CD4-positive, alpha-beta T cell treated with Interleukin-17A for 4 hours (primary cell): ENCODE measurements around the gene IRX5.

Experiments
- DNase-seq: peaks from one replicate; pipeline ENCODE4 v3.0.0-alpha.2; 2020; ENCODE audit warnings: mixed read lengths

The IRX5 gene

GRCh38 chr16:54930005-54930868, at the start of gene IRX5:
Gene IRX5, plus strand, starts transcription at chr16:54930865. Its CDS starts 334 bp downstream, at chr16:54931199.
- DNase-seq: peak; percentile 59

GRCh38 chr16:54882556-54882955, 48.1 kb upstream of the IRX5 start:
- DNase-seq: no peak

GRCh38 chr16:54883358-54883757, 47.3 kb upstream of the IRX5 start:
- DNase-seq: no peak

- DNase-seq: no peak
Measured at GRCh38 chr16:54886078-54886477, 44.6 kb upstream of the IRX5 start.

GRCh38 chr16:54890381-54890780, 40.3 kb upstream of the IRX5 start:
- DNase-seq: no peak

- DNase-seq: no peak
Measured at GRCh38 chr16:54891346-54891745, 39.3 kb upstream of the IRX5 start.

- no peak for DNase-seq
Measured at GRCh38 chr16:54892981-54893380, 37.7 kb upstream of the IRX5 start.

- DNase-seq: no peak
Measured at GRCh38 chr16:54897930-54898329, 32.7 kb upstream of the IRX5 start.

GRCh38 chr16:54901606-54902005, 29.1 kb upstream of the IRX5 start:
- DNase-seq: no peak

- DNase-seq: no peak
Measured at GRCh38 chr16:54903047-54903446, 27.6 kb upstream of the IRX5 start.

GRCh38 chr16:54911079-54911478, 19.6 kb upstream of the IRX5 start:
- no peak for DNase-seq

GRCh38 chr16:54912720-54913119, 17.9 kb upstream of the IRX5 start:
- DNase-seq: no peak

- DNase-seq: no peak
Measured at GRCh38 chr16:54921206-54921824, 9.3 kb upstream of the IRX5 start.

- DNase-seq: no peak
Measured at GRCh38 chr16:54923055-54923473, 7.6 kb upstream of the IRX5 start.

GRCh38 chr16:54923988-54924387, 6.7 kb upstream of the IRX5 start:
- DNase-seq: no peak

GRCh38 chr16:54926166-54926838, 4.4 kb upstream of the IRX5 start:
- DNase-seq: no peak

- no peak for DNase-seq
Measured at GRCh38 chr16:54927125-54928015, 3.3 kb upstream of the IRX5 start.

GRCh38 chr16:54928016-54928356, 2.7 kb upstream of the IRX5 start:
- no peak for DNase-seq

GRCh38 chr16:54928411-54929089, 2.1 kb upstream of the IRX5 start:
- peak; percentile 26 for DNase-seq

GRCh38 chr16:54929090-54930004, 1.3 kb upstream of the IRX5 start:
- DNase-seq: peak; percentile 94

- no peak for DNase-seq
Measured at GRCh38 chr16:54930869-54931119, 129 bp downstream of the IRX5 start.
